Kidney (tissue), 14 donors: ENCODE measurements around the gene PPIB. TPM values are rescaled to one million over a fixed set of nuclear protein-coding genes. Genes with fewer than 3 reads are reported as not detected.

Source experiments
- DNase-seq, 5 donors: peaks; one replicate each; pipeline ENCODE4 v3.0.0-alpha.2; 2013 to 2020
- FAIRE-seq: peaks from 2 replicates; lab custom pipeline; 2012; peaks lifted over from hg19 to GRCh38; lab: Jason Lieb, UNC
- H3K27ac ChIP-seq, 2 donors: one replicate each; pipeline ENCODE4 v1.7.0; 2013; ENCODE audit warnings: low read depth in 2 of 2, low read length in 2 of 2, inconsistent platforms in 1 of 2
- H3K27me3 ChIP-seq: one replicate; pipeline ENCODE4 v1.7.1; 2013; ENCODE audit warnings: low read length, inconsistent platforms; ENCODE audit not compliant: control insufficient read depth, insufficient read depth
- H3K36me3 ChIP-seq, 3 donors: one replicate each; pipeline versions ENCODE4 v1.7.0 to v1.7.1; 2013; ENCODE audit warnings: low read length in 3 of 3, control low read depth in 1 of 3, inconsistent platforms in 1 of 3; ENCODE audit not compliant: insufficient read depth in 3 of 3, control insufficient read depth in 2 of 3
- H3K4me1 ChIP-seq, 3 donors: one replicate each; pipeline versions ENCODE4 v1.7.0 to v1.7.1; 2013; ENCODE audit warnings: low read length in 3 of 3, inconsistent platforms in 1 of 3, low read depth in 1 of 3; ENCODE audit not compliant: control insufficient read depth in 2 of 3, insufficient read depth in 2 of 3
- H3K4me3 ChIP-seq, 3 donors: one replicate each; pipeline versions ENCODE4 v1.7.0 to v1.8.1; 2013; ENCODE audit warnings: low read length in 3 of 3, control low read depth in 1 of 3, inconsistent platforms in 1 of 3
- H3K9ac ChIP-seq, 3 donors: one replicate each; pipeline versions ENCODE4 v1.7.0 to v1.7.1; 2013; ENCODE audit warnings: low read length in 3 of 3, control low read depth in 1 of 3, inconsistent platforms in 1 of 3
- H3K9me3 ChIP-seq, 3 donors: one replicate each; pipeline versions ENCODE4 v1.7.0 to v1.7.1; 2013; ENCODE audit warnings: low read length in 3 of 3, control low read depth in 1 of 3, inconsistent platforms in 1 of 3; ENCODE audit not compliant: control insufficient read depth in 2 of 3, insufficient read depth in 1 of 3
- intact Hi-C: fragments of 100-400 bp; cut with DNase I; formaldehyde crosslinking; loops from one replicate; pipeline ENCODE4 v1.11.1; 2022
- polyA plus RNA-seq: library from polyadenylated mRNA; stranded (reverse); fragments of 350-450 nt; fragmentation: Illumina TruSeq; extraction: RNeasy Lipid Tissue Mini Kit (QIAGEN cat#74804); gene quantifications from one replicate; pipeline ENCODE4 v1.2.3, GENCODE V29; 2014; ENCODE audit warnings: low read depth, low replicate concordance; ENCODE audit not compliant: insufficient read depth
- total RNA-seq: library from RNA; stranded (reverse); fragmentation: NEBNext Ultra II Directional; extraction: Animal tissue kit (Norgen Biotek cat#: 25700); gene quantifications from one replicate; pipeline ENCODE4 v1.2.1, GENCODE V29; 2021
- TF ChIP-seq, protein P1 (sequence below): IDR thresholded peaks from 3 replicates; pipeline ENCODE4 v1.5.1; 2012; ENCODE audit warnings: mild to moderate bottlenecking, moderate library complexity, borderline replicate concordance; ENCODE audit not compliant: insufficient read depth; ENCODE audit errors: extremely low read depth
- donor health status: control.
- donor health status: control.
- donor health status: control.
- donor health status: control.
- donor health status: control.
- donor health status: DM: yes; HTN: yes; CAD: no.
- donor health status: Normal renal cell carcinoma (clear cell type).

The PPIB gene
- total and polyA plus RNA-seq, 2 donors from 2014 or later, result 484 to 705 TPM

DNA sequence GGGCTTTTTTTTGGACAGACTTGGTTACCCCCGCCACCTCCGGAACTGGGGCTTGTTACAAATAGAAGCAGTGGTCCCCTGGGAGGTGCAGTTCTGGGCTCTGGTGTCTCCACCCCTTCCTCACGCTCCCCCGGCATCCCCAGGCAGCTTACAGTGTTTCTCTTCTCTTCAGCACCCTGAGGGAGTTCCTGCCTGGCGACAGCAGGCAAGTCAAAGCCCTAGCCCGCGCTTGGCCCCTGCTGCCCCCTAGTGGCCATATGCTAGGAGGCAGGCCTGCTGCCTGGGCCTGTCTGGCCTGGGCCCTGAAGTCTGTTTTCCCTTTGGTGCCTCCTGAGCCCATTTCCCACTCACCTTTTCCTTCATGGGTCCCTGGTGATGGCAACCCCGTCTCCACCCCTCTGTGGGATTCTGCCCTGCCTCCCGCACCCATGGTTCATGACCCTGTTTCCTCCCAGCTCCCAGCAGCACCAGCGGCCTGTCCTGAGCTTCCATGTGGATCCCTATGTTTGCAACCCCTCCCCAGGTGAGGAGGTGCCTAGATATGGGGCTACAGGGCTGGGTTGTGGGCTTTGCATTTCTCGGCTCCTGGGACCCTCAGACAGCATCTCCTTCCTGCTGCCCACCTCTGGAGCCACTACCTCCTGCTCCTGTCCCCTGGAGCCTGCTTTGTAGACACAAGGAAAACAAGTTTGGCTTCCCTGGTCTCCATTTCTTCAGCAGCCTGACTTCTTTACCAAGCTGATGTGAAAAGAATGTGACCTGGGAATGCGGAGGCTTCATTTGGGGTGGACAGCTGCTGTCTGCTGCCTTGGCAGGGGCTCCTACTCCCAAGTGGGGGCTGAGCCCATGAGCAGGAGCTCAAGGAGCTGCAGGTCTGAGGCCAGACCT, 9.1 kb downstream of the PPIB start:
- Histone ChIP-seq H3K9ac (peak overlapping the region in 1 of 3 donors; percentile 16), H3K27me3 (peaks cover 2% of the 10 kb centered on the region), H3K36me3 (peaks cover 2 to 33% (median 33%) of the 10 kb centered on the region in 3 donors), H3K9me3 (no peaks in the 10 kb centered on the region), H3K27ac (peak overlapping the region in 1 of 2 donors; percentile 47), H3K4me1 (peaks cover 0 to 18% (median 4%) of the 10 kb centered on the region in 3 donors), H3K4me3 (no peak overlapping the region)
- intact Hi-C loops, result no loop called here
- DNase-seq, result peak; percentile 90 to 96 (median 94)
- TF ChIP-seq, protein P1, sequence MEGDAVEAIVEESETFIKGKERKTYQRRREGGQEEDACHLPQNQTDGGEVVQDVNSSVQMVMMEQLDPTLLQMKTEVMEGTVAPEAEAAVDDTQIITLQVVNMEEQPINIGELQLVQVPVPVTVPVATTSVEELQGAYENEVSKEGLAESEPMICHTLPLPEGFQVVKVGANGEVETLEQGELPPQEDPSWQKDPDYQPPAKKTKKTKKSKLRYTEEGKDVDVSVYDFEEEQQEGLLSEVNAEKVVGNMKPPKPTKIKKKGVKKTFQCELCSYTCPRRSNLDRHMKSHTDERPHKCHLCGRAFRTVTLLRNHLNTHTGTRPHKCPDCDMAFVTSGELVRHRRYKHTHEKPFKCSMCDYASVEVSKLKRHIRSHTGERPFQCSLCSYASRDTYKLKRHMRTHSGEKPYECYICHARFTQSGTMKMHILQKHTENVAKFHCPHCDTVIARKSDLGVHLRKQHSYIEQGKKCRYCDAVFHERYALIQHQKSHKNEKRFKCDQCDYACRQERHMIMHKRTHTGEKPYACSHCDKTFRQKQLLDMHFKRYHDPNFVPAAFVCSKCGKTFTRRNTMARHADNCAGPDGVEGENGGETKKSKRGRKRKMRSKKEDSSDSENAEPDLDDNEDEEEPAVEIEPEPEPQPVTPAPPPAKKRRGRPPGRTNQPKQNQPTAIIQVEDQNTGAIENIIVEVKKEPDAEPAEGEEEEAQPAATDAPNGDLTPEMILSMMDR, result peak; percentile 98
- no peak for FAIRE-seq

DNA sequence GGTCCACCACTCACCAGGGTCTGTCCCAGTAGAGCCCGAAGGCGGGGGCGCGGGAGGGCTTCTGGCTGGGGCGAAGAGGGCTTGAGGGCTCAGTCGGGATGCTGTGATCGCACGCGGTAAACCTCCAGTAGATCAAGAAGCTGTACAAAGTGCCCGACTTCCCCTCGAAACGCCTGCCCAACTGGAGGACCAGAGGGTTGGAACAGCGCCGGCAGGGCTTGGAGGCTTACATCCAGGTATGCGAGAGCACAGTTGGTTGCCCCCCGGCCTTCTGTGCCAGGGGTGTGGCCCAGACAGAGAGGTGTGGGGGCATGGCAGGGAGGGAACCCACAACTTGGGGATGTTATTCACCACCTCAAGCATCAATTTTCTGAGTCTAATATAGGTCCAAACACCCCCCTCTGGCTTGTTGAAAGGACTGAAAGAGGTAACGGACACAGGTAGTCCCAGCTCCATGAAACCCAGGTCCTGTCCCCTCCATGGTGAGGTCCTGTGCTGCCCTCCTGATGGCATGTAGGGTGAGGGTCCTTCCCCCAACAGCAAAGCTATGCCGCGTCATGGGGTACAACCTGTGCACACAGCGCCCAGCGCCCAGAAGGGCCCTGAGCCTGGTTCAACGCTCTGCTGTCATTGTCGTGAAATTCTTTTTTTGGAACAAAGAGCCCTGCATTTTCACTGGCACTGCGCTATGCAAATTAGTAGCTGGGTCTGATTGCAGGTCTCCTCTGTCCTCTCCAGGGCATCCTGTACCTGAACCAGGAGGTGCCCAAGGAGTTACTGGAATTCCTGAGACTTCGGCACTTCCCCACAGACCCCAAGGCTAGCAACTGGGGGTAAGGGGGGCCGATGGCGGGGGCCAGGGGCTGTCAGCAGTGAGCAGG, 10.1 kb downstream of the PPIB start:
- Histone ChIP-seq H3K9ac (no peak overlapping the region), H3K36me3 (peaks cover 0 to 24% (median 23%) of the 10 kb centered on the region in 3 donors), H3K9me3 (no peaks in the 10 kb centered on the region), H3K4me1 (peaks cover 0 to 17% (median 4%) of the 10 kb centered on the region in 3 donors), H3K4me3 (peak overlapping the region in 1 of 3 donors; percentile 38), H3K27me3 (peaks cover 2% of the 10 kb centered on the region), H3K27ac (no peak overlapping the region)
- intact Hi-C loops, result no loop called here
- TF ChIP-seq, protein P1, result no peak
- no peak for FAIRE-seq
- DNase-seq, result peak in 4 of 5 donors; percentile 7 to 81 (median 56)

DNA sequence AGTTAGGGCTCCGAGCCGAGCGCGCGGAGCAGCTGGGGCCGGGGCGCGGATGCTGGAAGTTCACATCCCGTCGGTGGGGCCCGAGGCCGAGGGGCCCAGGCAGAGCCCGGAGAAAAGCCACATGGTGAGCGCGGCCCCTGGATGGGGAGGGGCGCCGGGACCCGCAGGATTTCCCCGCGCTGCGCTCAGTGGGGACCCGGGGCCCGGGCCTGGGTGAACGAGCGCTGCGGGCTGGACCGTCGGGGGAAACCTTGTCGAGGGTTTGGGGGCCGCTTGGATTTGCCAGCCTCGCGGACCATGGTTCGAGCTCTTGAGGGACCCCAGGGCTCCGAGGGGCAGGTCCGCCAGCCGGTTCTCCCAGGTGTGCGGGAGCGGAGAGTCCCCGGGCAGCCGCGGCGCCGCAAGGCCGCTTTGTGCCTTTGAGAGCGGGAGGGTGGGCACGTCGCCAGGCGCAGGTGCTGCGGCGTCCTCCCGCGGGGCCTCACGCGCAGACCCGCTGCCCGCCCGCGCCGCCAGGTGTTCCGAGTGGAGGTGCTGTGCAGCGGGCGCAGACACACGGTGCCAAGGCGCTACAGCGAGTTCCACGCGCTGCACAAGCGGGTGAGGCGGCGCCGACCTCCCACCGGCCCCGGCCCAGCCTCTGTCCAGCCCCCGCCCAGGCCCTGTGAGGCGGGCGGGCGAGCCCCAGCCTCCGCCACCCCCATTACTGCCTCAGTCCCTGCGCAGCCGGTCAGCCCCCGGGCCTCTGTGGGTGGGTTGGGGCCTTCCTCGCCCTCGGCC, 10.9 kb downstream of the PPIB start, which contains the start of gene SNX22:
Gene SNX22 (plus strand): TSS at position 5 of the 780 bp plus-strand sequence. CDS start 45 bp downstream, at position 50.
- peaks cover 0 to 17% (median 4%) of the 10 kb centered on the region in 3 donors for H3K4me1 ChIP-seq
- peak; percentile 25 to 83 (median 46) for DNase-seq
- no peak within 1 kb of the TSS for H3K9ac ChIP-seq
- intact Hi-C loops, result no loop called here
- H3K4me3 ChIP-seq, result peak within 1 kb of the TSS; percentile 33 to 39 (median 38)
- no peak within 1 kb of the TSS for H3K27ac ChIP-seq
- no peak for FAIRE-seq
- no peaks in the 10 kb centered on the region for H3K9me3 ChIP-seq
- peaks cover 0 to 16% (median 15%) of the 10 kb centered on the region in 3 donors for H3K36me3 ChIP-seq
- TF ChIP-seq, protein P1, result no peak
- peaks cover 2% of the 10 kb centered on the region for H3K27me3 ChIP-seq
